GM21423 (cell line): ENCODE measurements around the gene RSPO3.
"Not testable (repeated sequence)": the region's sequence is repeated elsewhere in the genome, so short reads cannot be mapped to it uniquely, and the experiment has no call there.

Source experiments
- ATAC-seq: cut with Tn5 transposase; IDR thresholded peaks from one replicate; pipeline ENCODE4 v1.9.1; 2021; ENCODE audit warnings: mild to moderate bottlenecking, moderate library complexity; ENCODE audit not compliant: unreplicated experiment

The RSPO3 gene

DNA sequence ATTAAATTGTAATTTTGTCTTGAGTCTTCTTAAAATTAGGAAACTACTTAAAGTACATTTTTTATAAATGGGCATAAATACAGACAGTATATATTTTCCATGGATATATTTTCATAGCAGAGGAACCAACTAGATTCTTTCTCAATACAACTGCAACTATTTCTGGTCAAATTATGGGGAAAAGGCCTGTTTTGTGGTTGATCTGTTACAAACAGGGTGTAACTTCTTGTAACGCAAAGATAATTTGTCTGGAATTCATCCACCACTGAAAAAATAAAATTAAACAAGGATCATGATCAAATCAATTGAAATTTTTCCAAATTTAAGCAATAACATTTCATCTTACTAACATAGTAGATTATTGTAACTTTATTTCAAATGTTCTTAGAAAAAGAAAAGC lies 81.0 kb downstream of the RSPO3 start:
- ATAC-seq = no peak

DNA sequence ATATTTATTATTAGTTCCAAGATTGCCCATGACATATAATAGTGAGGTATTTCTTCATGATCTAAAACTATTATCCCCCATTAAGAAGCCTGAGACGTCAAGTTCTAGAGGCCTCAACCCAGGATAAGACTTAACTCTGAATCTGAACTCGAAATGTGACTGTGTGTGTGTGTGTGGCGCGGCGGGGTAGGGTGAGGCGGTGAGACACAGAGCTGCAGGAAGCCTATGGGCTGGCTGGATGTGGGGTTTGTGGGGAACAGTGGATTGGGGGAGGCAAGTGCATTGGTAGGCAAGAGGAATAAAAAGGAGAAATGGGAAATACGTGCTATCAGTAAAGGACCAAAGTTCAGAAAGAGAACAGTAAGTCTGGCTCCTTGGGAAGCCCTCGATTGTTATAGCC lies 81.6 kb downstream of the RSPO3 start:
- no peak for ATAC-seq

DNA sequence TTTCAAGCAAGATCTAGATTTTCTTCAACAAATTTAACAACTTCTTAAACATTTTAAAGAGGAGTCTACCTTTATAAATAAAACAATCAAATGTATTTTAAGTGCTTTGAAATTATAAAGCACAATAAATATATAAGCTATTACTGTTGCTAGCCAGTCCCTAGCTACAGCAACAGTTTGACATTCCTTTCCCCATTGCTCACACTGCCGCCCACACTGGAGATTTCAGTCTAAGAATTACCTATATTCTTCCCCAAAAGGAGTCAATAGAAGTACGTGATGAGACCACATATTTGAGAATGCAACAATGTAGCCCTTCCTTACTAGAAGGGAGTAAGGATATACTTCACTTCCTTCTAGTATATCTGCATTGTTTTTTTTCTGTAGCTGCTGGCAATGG lies 82.8 kb downstream of the RSPO3 start:
- no peak for ATAC-seq

DNA sequence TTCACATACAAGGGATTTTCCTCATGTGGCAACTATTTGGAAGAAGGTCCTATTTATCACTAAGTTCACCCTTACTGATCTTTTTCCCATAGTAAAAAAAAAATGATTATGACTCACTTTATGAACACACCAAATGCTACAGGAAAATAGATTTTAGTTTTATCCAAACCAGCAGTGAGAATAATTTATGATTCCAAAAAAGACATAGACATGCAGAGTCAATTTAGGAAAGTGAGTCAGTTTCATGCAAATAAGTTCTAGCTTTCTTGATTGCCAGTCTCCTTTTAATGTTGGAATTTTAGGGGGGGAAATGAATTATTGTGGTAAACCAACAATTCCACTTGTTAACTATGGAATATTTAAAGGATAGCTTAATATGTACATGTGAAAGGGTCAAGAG lies 84.2 kb downstream of the RSPO3 start:
- ATAC-seq = no peak

DNA sequence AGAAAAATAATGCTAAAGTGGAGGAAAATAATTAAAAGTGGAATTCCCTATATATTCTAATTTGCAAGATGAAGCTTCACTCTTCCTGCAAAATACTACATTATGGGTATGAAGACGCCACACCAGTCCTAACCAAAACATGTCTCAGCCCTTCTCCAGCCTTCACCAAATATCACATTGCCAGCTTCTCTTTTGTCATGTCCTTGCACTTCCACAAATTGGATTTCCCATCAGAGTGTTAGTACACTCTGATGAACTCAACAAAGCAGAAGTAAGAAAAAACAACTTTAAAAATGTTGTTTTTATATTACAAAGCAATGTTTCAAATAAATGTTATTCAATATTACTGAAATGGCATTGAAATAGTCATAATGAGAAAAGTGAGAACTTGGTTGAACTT lies 85.8 kb downstream of the RSPO3 start:
- no peak for ATAC-seq

DNA sequence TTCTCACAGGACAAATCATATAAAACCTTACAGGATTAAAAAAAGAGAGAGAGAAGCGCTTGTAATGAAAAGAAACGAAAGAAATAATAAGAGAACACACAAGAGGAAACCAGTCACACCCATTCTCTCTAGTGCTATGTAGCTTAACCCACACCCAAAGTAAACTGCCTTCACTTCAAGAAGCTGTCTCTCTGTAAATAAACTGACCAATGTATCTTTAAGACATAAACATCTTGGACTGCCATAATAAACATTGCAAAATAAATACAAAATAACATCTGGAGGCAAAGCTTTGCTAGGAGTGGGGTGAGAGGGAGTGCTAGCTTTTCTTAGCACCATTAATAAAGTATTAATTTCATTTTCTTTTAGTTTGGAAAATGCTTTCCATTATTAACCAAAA lies 86.6 kb downstream of the RSPO3 start:
- ATAC-seq = no peak

DNA sequence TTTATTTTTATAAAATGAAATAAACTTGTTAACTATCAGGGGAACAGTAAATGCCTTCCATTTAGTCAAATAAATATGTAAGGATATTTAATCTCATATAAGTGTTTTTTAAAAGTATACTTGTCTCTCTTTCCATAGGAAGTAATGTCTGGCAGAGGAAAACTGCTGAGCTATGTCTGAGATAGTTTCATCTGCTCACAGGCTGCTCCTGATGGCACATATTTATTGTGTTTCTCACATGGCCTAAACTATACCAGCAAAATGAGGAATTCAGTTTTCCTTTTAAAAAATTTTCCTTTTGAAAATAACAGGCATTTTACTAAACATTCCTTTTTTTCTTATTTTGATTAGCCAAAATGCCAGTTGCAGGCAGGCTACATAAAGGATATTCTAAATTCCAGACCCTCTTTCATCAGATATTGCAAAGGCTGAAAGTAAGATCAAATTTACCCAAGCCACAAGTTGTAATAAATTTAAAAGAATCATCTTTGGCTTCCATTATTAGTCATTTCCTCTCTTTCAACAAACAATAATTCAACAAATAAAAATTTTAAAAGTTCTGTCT lies 88.1 kb downstream of the RSPO3 start:
- ATAC-seq = no peak

DNA sequence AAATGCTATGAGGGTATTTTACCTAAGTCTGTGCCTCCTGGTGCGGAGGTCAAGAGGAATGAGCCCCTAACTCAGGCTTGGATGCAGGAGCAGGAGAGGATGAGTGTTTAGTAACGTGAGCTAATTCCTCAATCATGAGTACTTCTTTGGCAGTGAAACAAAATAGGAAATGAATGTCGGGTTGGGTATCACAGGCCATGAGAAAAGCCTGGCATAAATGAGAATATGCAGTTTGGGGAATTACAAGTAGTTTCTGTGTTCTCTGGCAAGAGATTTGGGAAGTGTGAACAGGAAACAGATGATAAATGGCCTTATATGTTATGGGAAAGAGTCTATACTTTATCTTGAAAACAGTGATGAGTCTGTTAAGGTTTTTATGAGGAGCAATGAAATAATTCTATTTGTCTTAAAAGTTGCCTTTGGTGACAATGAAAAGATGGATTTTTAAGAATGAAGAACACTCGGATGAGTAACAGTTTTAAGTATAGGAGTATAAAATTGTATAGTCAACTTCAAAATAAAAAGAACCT lies 89.2 kb downstream of the RSPO3 start:
- no peak for ATAC-seq

DNA sequence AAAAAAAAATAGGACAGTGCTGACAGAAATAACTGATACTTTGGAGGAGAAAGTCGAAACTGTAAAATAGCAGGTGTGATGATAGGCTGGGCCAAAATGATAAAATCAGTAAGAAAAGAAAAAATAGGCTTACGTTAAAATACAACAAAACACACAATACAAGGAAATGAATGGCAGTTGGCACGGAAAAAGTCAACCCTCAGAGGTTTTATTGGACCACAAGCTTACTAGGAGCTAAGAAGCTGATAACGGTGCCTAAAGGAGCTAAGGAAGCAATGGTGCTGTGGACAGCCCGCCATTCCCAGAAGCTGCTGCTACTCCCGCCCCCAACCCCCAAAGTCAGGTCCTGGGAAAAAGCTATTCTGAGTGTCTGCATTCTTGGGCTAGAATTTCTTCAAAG lies 92.3 kb downstream of the RSPO3 start:
- no peak for ATAC-seq

DNA sequence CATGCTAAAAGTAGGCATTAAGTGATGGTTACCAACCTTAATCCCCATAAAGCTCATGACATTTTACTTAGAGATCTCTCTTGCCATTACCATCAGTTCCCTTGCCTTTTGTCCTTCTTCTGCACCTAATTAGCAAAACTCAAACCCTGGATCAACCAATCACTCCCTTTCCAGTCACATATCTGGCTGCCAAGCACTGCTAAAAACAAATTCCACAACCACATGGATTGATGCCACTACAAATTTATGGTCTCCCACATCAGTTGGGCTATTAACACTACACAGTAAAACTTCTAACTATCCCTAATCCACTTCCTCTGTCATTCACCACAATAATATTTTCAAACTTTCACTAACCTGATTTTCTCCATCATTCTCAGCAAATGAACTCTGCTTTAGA lies 93.9 kb downstream of the RSPO3 start:
- ATAC-seq = no peak

DNA sequence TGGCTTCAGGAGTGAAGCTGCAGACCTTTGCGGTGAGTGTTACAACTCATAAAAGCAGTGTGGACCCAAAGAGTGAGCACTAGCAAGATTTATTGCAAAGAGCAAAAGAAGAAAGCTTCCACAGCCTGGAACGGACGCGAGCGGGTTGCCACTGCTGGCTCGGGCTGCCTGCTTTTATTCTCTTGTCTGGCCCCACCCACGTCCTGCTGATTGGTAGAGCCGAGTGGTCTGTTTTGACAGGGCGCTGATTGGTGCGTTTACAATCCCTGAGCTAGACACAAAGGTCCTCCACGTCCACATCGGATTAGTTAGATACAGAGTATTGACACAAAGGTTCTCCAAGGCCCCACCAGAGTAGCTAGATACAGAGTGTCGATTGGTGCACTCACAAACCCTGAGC lies 95.6 kb downstream of the RSPO3 start:
- ATAC-seq = not testable (repeated sequence)

DNA sequence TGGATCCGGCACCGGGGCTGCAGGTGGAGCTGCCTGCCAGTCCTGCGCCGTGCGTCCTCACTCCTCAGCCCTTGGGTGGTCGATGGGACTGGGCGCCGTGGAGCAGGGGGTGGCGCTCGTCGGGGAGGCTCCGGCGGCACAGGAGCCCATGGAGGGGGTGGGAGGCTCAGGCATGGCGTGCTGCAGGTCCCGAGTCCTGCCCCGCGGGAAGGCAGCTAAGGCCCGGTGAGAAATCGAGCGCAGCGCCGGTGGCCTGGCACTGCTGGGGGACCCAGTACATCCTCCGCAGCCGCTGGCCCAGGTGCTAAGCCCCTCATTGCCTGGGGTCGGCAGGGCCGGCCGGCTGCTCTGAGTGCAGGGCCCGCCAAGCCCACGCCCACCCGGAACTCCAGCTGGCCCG lies 96.1 kb downstream of the RSPO3 start:
- ATAC-seq = not testable (repeated sequence)

DNA sequence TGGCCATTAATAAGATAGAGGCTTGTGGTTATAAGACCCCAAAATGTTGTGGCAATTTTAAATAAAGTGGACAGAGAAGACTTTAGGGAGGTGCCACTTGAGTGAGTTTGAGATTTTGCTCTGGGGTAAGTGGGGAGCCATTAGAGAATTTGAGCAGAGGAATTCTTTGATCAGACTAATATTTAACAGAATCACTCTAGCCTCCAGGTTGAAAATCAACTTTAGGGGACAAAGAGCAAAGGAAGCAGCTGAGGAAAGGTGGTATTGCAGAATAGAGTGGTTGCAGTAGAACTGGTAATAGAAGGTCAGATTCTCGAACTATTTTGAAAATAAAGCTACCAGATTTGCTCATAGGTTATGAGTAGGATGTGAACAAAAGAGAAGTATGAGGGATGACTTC lies 97.5 kb downstream of the RSPO3 start:
- no peak for ATAC-seq

DNA sequence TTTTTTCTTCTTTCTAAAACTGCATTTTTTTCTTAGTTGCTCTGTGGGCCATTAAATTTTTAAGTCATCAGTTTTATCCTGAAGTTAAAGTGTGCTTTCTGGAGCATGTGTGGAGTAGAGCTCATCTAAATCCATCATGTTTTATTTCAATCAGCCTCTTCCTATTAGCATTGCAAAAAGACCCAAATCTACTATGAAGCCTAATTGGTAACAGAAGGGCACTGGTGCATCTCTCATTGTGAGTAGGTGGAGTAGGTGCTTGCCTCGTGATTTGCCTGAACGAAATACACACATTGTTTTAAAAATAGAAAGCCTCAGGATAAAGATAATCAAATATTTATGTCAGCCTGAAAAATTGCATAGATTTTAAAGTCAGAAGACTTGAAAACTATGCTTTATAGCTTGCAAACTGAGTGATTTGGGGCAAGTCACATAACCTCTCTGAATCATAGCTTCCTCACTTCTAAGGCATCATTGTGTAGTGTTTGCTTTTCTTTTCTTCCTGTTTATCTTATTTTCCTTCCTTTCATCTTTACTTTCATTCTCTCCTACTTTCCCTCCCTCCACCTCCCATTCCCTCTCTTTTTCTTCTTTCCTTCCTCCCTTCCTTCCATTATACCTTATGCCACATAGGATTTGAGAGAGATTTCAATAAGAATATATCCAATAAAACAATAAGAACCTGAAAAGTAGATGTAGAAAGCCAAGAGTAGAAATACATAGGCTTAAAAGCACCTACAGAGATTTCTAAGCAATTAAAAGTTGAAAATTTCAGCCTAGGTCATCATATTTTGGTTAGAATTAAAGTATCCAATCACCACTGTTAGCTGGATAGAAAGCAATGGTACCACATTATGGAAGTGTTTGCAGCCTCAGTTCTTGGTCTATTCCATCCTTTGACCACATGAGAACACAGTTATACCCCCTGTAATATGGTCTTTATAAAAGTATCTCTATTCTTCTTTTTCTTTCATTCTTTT lies 98.6 kb downstream of the RSPO3 start:
- no peak for ATAC-seq

DNA sequence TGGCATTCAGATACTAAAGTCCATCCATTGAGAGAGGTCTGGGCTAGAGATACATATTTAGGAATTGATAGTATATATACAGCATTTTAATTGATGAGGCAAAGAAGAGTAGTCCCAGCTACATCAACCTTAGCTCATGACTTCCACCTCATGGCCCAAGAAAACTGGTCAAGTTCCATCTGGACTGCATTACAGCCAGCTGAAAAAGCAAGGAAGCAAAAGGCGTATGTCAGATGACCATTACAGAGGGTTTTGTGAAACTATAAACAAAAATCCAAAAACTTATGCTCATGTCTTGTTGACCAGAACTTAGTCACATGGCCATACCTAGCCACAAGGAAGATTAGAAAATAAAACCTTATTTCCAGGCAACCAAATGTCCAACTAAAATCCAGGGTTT lies 101.4 kb downstream of the RSPO3 start:
- ATAC-seq = no peak

DNA sequence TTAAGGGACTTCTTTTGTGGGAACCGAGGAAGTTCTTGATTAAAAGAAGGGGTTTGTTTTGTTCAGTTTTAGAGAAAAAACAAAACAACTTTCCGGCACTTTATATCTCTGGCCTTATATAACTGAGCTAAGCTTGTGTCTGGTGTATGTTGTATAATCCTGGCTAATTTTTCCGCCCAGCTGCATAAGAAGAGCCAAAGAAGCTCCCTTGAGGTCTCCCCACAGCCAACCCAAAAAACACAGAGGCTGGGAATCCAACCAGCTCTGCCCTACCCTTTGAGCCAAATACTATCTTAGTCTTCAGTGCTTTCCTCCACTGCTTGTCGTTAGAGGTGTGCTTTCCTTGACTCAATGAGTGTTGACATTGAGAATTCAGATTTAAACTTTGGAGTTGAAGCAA lies 102.7 kb downstream of the RSPO3 start:
- ATAC-seq = no peak

DNA sequence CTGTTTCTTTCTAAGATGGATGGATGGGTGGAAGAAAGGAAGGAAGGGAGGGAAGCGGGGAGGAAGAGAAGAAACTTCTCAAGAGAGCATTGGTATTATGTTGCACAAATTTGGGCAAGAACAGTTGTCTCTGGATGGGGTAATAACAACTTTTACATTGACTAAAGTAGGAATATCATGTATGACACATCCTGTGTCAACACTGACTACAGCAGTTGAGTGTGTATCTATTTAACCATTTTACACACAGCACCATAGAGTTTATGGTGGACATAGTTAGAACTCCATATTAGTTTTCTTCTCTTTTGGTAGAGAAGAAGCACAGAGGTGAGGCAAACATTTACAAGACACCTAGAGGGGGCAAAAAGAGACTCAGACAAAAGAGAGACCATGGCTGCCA lies 103.9 kb downstream of the RSPO3 start:
- ATAC-seq = no peak

DNA sequence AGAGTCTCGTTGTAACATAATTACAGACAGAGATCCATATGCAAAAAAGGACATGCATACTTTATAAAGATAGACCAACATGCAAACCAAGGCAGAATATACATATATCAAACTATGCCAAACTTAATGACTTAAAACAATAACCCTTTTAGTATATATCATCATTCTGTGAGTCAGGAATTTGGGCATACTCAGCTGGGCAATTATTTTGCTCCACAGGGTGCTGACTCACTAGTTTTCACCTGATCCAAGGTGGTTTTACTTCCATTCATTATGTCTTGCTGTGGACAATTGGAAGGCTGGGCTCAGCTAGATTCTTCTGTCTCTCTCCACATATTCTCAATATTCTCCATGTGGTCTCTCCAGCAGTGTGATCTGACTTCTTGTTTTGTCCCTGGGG lies 107.0 kb downstream of the RSPO3 start:
- no peak for ATAC-seq

DNA sequence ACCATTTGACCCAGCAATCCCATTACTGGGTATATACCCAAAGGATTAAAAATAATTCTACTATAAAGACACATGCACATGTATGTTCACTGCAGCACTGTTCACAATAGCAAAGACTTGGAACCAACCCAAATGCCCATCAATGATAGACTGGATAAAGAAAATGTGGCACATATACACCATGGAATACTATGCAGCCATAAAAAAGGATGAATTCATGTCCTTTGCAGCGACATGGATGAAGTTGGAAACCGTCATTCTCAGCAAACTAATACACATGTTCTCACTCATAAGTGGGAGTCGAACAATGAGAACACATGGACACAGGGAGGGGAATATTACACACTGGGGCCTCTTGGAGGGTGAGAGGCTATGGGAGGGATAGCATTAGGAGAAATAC lies 115.3 kb downstream of the RSPO3 start:
- ATAC-seq = not testable (repeated sequence)

DNA sequence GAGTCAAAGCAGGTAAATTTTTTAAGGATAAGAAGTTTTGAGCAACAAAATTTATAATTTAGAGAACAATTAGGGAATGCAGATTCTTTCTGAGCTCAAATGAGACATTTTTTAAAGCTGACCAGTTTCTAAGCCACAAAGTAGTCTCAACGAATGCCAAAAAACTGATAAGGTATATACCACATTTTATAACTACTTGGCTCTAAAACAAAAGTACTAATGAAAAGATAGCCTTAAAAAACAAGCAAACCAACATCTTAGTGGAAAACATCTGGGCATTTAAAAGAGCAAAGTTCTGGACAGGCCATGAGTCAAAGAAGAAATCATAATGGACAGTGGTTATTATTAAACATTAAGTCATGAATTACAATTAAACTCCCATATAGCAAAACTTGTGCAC lies 125.0 kb downstream of the RSPO3 start:
- no peak for ATAC-seq
